Measurements from ENCODE around the gene ABCA2. TPM values are rescaled to one million over a fixed set of nuclear protein-coding genes. Genes with fewer than 3 reads are reported as not detected.

The ABCA2 gene
- total and polyA plus RNA-seq, 9 of the 15 experiments (the other 6 are each of a cell fraction or from before 2014, with no cell fraction given) = 0.69 to 16.3 (median 6.1) TPM; not detected in 2

DNA sequence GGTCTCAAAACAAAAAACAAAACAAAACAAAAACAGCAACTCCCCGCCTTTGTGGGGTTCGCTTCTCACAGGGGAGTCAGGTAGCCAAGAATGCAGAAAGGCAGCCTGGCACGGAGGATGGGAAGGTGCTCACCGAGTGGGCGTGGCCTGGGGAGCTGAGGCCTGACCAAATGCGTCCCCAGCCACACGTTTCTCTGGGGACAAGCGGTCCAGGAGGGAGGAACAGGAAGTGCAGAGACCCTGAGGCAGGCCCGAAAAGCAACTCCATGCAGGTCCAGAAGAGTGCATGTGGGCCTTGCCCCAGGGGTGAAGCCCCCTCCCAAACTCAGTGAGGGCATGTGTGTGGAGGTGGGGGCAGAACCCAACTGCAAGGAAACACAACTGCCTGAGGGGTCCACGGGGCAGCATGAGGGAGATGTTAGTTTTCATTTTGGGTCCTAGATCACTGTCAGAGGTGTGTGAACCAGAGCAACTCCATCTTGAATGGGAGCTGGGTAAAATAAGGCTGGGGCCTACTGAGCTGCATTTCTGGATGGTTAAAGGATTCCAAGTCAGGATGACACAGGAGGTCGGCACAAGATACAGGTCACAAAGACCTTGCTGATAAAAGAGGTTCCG lies 46.7 kb upstream of the ABCA2 start (continued):
- TF ChIP-seq, protein P1, sequence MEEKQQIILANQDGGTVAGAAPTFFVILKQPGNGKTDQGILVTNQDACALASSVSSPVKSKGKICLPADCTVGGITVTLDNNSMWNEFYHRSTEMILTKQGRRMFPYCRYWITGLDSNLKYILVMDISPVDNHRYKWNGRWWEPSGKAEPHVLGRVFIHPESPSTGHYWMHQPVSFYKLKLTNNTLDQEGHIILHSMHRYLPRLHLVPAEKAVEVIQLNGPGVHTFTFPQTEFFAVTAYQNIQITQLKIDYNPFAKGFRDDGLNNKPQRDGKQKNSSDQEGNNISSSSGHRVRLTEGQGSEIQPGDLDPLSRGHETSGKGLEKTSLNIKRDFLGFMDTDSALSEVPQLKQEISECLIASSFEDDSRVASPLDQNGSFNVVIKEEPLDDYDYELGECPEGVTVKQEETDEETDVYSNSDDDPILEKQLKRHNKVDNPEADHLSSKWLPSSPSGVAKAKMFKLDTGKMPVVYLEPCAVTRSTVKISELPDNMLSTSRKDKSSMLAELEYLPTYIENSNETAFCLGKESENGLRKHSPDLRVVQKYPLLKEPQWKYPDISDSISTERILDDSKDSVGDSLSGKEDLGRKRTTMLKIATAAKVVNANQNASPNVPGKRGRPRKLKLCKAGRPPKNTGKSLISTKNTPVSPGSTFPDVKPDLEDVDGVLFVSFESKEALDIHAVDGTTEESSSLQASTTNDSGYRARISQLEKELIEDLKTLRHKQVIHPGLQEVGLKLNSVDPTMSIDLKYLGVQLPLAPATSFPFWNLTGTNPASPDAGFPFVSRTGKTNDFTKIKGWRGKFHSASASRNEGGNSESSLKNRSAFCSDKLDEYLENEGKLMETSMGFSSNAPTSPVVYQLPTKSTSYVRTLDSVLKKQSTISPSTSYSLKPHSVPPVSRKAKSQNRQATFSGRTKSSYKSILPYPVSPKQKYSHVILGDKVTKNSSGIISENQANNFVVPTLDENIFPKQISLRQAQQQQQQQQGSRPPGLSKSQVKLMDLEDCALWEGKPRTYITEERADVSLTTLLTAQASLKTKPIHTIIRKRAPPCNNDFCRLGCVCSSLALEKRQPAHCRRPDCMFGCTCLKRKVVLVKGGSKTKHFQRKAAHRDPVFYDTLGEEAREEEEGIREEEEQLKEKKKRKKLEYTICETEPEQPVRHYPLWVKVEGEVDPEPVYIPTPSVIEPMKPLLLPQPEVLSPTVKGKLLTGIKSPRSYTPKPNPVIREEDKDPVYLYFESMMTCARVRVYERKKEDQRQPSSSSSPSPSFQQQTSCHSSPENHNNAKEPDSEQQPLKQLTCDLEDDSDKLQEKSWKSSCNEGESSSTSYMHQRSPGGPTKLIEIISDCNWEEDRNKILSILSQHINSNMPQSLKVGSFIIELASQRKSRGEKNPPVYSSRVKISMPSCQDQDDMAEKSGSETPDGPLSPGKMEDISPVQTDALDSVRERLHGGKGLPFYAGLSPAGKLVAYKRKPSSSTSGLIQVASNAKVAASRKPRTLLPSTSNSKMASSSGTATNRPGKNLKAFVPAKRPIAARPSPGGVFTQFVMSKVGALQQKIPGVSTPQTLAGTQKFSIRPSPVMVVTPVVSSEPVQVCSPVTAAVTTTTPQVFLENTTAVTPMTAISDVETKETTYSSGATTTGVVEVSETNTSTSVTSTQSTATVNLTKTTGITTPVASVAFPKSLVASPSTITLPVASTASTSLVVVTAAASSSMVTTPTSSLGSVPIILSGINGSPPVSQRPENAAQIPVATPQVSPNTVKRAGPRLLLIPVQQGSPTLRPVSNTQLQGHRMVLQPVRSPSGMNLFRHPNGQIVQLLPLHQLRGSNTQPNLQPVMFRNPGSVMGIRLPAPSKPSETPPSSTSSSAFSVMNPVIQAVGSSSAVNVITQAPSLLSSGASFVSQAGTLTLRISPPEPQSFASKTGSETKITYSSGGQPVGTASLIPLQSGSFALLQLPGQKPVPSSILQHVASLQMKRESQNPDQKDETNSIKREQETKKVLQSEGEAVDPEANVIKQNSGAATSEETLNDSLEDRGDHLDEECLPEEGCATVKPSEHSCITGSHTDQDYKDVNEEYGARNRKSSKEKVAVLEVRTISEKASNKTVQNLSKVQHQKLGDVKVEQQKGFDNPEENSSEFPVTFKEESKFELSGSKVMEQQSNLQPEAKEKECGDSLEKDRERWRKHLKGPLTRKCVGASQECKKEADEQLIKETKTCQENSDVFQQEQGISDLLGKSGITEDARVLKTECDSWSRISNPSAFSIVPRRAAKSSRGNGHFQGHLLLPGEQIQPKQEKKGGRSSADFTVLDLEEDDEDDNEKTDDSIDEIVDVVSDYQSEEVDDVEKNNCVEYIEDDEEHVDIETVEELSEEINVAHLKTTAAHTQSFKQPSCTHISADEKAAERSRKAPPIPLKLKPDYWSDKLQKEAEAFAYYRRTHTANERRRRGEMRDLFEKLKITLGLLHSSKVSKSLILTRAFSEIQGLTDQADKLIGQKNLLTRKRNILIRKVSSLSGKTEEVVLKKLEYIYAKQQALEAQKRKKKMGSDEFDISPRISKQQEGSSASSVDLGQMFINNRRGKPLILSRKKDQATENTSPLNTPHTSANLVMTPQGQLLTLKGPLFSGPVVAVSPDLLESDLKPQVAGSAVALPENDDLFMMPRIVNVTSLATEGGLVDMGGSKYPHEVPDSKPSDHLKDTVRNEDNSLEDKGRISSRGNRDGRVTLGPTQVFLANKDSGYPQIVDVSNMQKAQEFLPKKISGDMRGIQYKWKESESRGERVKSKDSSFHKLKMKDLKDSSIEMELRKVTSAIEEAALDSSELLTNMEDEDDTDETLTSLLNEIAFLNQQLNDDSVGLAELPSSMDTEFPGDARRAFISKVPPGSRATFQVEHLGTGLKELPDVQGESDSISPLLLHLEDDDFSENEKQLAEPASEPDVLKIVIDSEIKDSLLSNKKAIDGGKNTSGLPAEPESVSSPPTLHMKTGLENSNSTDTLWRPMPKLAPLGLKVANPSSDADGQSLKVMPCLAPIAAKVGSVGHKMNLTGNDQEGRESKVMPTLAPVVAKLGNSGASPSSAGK (IDR thresholded peaks at IDR 0.05) = no peak
- TF ChIP-seq FOS (IDR thresholded peaks at IDR 0.05; ENCODE audit: extremely low read depth, insufficient read length) = no peak
- TF ChIP-seq, protein P2, sequence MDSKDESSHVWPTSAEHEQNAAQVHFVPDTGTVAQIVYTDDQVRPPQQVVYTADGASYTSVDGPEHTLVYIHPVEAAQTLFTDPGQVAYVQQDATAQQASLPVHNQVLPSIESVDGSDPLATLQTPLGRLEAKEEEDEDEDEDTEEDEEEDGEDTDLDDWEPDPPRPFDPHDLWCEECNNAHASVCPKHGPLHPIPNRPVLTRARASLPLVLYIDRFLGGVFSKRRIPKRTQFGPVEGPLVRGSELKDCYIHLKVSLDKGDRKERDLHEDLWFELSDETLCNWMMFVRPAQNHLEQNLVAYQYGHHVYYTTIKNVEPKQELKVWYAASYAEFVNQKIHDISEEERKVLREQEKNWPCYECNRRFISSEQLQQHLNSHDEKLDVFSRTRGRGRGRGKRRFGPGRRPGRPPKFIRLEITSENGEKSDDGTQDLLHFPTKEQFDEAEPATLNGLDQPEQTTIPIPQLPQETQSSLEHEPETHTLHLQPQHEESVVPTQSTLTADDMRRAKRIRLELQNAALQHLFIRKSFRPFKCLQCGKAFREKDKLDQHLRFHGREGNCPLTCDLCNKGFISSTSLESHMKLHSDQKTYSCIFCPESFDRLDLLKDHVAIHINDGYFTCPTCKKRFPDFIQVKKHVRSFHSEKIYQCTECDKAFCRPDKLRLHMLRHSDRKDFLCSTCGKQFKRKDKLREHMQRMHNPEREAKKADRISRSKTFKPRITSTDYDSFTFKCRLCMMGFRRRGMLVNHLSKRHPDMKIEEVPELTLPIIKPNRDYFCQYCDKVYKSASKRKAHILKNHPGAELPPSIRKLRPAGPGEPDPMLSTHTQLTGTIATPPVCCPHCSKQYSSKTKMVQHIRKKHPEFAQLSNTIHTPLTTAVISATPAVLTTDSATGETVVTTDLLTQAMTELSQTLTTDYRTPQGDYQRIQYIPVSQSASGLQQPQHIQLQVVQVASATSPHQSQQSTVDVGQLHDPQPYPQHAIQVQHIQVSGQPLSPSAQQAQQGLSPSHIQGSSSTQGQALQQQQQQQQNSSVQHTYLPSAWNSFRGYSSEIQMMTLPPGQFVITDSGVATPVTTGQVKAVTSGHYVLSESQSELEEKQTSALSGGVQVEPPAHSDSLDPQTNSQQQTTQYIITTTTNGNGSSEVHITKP (IDR thresholded peaks at IDR 0.05; ENCODE audit: partially characterized antibody) = no peak
- no peak for TF ChIP-seq CHCHD3 (CRISPR knock-in tag; IDR thresholded peaks at IDR 0.05)
- TF ChIP-seq THRAP3 (IDR thresholded peaks at IDR 0.05; ENCODE audit: borderline replicate concordance) = no peak
- TF ChIP-seq, protein P3, sequence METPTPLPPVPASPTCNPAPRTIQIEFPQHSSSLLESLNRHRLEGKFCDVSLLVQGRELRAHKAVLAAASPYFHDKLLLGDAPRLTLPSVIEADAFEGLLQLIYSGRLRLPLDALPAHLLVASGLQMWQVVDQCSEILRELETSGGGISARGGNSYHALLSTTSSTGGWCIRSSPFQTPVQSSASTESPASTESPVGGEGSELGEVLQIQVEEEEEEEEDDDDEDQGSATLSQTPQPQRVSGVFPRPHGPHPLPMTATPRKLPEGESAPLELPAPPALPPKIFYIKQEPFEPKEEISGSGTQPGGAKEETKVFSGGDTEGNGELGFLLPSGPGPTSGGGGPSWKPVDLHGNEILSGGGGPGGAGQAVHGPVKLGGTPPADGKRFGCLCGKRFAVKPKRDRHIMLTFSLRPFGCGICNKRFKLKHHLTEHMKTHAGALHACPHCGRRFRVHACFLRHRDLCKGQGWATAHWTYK (CRISPR knock-in tag; IDR thresholded peaks at IDR 0.05) = peak; percentile 99
- TF ChIP-seq CBX8 (IDR thresholded peaks at IDR 0.05; ENCODE audit: borderline replicate concordance, extremely low read depth, low read depth, low read length, poor library complexity, severe bottlenecking) = no peak
- TF ChIP-seq, protein P4, sequence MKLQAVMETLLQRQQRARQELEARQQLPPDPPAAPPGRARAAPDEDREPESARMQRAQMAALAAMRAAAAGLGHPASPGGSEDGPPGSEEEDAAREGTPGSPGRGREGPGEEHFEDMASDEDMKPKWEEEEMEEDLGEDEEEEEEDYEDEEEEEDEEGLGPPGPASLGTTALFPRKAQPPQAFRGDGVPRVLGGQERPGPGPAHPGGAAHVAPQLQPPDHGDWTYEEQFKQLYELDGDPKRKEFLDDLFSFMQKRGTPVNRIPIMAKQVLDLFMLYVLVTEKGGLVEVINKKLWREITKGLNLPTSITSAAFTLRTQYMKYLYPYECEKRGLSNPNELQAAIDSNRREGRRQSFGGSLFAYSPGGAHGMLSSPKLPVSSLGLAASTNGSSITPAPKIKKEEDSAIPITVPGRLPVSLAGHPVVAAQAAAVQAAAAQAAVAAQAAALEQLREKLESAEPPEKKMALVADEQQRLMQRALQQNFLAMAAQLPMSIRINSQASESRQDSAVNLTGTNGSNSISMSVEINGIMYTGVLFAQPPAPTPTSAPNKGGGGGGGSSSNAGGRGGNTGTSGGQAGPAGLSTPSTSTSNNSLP (IDR thresholded peaks at IDR 0.05; ENCODE audit: borderline replicate concordance, low read depth, low read length) = no peak
